Motor neuron (in vitro differentiated cells): Measurements from ENCODE around the gene HMG20A. TPM values are rescaled to one million over a fixed set of nuclear protein-coding genes. Genes with fewer than 3 reads are reported as not detected.

Experiments
- total RNA-seq, 8 experiments: library from RNA; unstranded; fragments of 300-600 nt; gene quantifications; 2 replicates each; pipeline versions ENCODE4 v1.2.3 to v1.2.4, GENCODE V29; 2022

HMG20A gene
- total RNA-seq, 8 experiments from 2014 or later: 29.0 to 82.3 (median 37.6) TPM

Other genes with a start within 250 kb of the HMG20A start
- gene PEAK1, start 784 bp upstream of the HMG20A start, total RNA-seq: 10 to 100 TPM in 6 of 8 experiments, 1 to 10 TPM in 2; 8.9 to 87.5 (median 12.2) TPM
- gene LINGO1, start 212.0 kb downstream of the HMG20A start, total RNA-seq: 10 to 100 TPM in 5 of 8 experiments, 1 to 10 TPM in 3; 1.6 to 78.0 (median 26.6) TPM